ENCODE results near the gene TMEM14C.

Gene TMEM14C

GRCh38 chr6:10684618-10685017 lies 38.3 kb upstream of the TMEM14C start:
- TF ChIP-seq CTCF (IDR thresholded peaks at IDR 0.05) = no peak
- Mint-ChIP-seq H3K4me3 (no peak overlapping the region), H3K27me3 (ENCODE audit: low read depth, poor library complexity) (peaks cover 46% of the 10 kb centered on the region), H3K9me3 (no peaks in the 10 kb centered on the region), H3K36me3 (ENCODE audit: low read depth) (no peaks in the 10 kb centered on the region), H3K4me1 (no peaks in the 10 kb centered on the region), H3K27ac (no peak overlapping the region)
- no peak for DNase-seq

GRCh38 chr6:10685092-10685915 lies 37.6 kb upstream of the TMEM14C start:
- TF ChIP-seq CTCF (IDR thresholded peaks at IDR 0.05) = no peak
- no peaks in the 10 kb centered on the region for H3K9me3 Mint-ChIP-seq
- H3K4me1 Mint-ChIP-seq = no peaks in the 10 kb centered on the region
- H3K27me3 Mint-ChIP-seq (ENCODE audit: low read depth, poor library complexity) = peaks cover 49% of the 10 kb centered on the region
- H3K4me3 Mint-ChIP-seq = no peak overlapping the region
- no peak overlapping the region for H3K27ac Mint-ChIP-seq
- H3K36me3 Mint-ChIP-seq (ENCODE audit: low read depth) = no peaks in the 10 kb centered on the region
- no peak for DNase-seq

GRCh38 chr6:10686901-10687300 lies 36.0 kb upstream of the TMEM14C start:
- Mint-ChIP-seq H3K4me1 (peaks cover 6% of the 10 kb centered on the region), H3K4me3 (no peak overlapping the region), H3K36me3 (ENCODE audit: low read depth) (no peaks in the 10 kb centered on the region), H3K27me3 (ENCODE audit: low read depth, poor library complexity) (peaks cover 47% of the 10 kb centered on the region), H3K27ac (no peak overlapping the region), H3K9me3 (no peaks in the 10 kb centered on the region)
- no peak for TF ChIP-seq CTCF (IDR thresholded peaks at IDR 0.05)
- DNase-seq = no peak

GRCh38 chr6:10687582-10687981 lies 35.3 kb upstream of the TMEM14C start:
- Mint-ChIP-seq H3K36me3 (ENCODE audit: low read depth) (peaks cover 1% of the 10 kb centered on the region), H3K27ac (no peak overlapping the region), H3K27me3 (ENCODE audit: low read depth, poor library complexity) (peaks cover 47% of the 10 kb centered on the region), H3K9me3 (no peaks in the 10 kb centered on the region), H3K4me3 (no peak overlapping the region), H3K4me1 (peaks cover 11% of the 10 kb centered on the region)
- no peak for DNase-seq
- no peak for TF ChIP-seq CTCF (IDR thresholded peaks at IDR 0.05)

- H3K4me1 Mint-ChIP-seq = peaks cover 28% of the 10 kb centered on the region
- H3K27me3 Mint-ChIP-seq (ENCODE audit: low read depth, poor library complexity) = peaks cover 34% of the 10 kb centered on the region
- peak overlapping the region; percentile 65 for H3K27ac Mint-ChIP-seq
- no peak for TF ChIP-seq CTCF (IDR thresholded peaks at IDR 0.05)
- no peaks in the 10 kb centered on the region for H3K9me3 Mint-ChIP-seq
- H3K36me3 Mint-ChIP-seq (ENCODE audit: low read depth) = peaks cover 4% of the 10 kb centered on the region
- no peak for DNase-seq
- H3K4me3 Mint-ChIP-seq = peak overlapping the region; percentile 35
Observed at GRCh38 chr6:10690651-10691445, 32.0 kb upstream of the TMEM14C start.

Measured in nephron progenitor cell (in vitro differentiated cells).